Neural progenitor cell (in vitro differentiated cells): ENCODE measurements around the gene IER3.

Experiments
- EZH2 ChIP-seq: fragments of 200-600 bp; sonication (generic); IDR thresholded peaks from 2 replicates; pipeline ENCODE4 v1.6.1; 2017; ENCODE audit warnings: antibody characterized with exemption, mild to moderate bottlenecking, moderate library complexity
- TF ChIP-seq, protein P1 (sequence below): fragments of 200-600 bp; sonication (generic); IDR thresholded peaks from 2 replicates; pipeline ENCODE4 v1.5.1; 2017; ENCODE audit warnings: antibody characterized with exemption, mild to moderate bottlenecking

DNA sequence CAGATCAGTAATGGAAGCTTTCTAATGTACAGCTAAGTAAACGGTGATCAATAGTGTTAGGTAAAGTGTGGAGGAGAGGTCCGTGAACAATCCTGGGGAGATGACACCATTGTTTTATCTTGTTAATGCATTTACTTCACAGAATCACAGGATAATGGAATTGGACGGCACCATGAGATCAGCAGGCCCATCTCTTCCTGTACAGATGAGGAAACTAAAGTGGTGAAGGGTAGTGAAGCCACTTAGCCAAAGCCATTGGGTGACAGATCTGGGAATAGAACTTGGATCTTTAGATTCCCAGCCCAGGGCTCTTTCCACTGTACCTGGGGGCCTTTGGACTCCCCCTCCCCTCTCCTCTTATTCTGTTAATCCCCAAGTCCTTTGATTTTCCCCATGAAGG, 26.2 kb upstream of the IER3 start:
- TF ChIP-seq, protein P1, sequence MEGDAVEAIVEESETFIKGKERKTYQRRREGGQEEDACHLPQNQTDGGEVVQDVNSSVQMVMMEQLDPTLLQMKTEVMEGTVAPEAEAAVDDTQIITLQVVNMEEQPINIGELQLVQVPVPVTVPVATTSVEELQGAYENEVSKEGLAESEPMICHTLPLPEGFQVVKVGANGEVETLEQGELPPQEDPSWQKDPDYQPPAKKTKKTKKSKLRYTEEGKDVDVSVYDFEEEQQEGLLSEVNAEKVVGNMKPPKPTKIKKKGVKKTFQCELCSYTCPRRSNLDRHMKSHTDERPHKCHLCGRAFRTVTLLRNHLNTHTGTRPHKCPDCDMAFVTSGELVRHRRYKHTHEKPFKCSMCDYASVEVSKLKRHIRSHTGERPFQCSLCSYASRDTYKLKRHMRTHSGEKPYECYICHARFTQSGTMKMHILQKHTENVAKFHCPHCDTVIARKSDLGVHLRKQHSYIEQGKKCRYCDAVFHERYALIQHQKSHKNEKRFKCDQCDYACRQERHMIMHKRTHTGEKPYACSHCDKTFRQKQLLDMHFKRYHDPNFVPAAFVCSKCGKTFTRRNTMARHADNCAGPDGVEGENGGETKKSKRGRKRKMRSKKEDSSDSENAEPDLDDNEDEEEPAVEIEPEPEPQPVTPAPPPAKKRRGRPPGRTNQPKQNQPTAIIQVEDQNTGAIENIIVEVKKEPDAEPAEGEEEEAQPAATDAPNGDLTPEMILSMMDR, result no peak
- TF ChIP-seq EZH2, result no peak
